Astrocyte (in vitro differentiated cells and primary cell): Measurements from ENCODE around the gene ZNF512. TPM values are rescaled to one million over a fixed set of nuclear protein-coding genes. Genes with fewer than 3 reads are reported as not detected.

Experiments used
- DNase-seq: peaks from one replicate; pipeline ENCODE4 v3.0.0-alpha.2; 2010; ENCODE audit warnings: low read depth
- FAIRE-seq: peaks from 2 replicates; lab custom pipeline; 2011; peaks lifted over from hg19 to GRCh38; lab: Jason Lieb, UNC
- H2AFZ ChIP-seq: 2 replicates; pipeline ENCODE4 v1.6.0; 2012; ENCODE audit warnings: low read depth, low read length, inconsistent platforms
- H3K27ac ChIP-seq: 2 replicates; pipeline ENCODE4 v1.5.1; 2011; ENCODE audit warnings: low read depth, low read length, inconsistent platforms
- H3K27me3 ChIP-seq: 2 replicates; pipeline ENCODE4 v1.6.0; 2011; ENCODE audit warnings: low read length, inconsistent platforms; ENCODE audit not compliant: insufficient read depth
- H3K36me3 ChIP-seq: 2 replicates; pipeline ENCODE4 v1.5.1; 2011; ENCODE audit warnings: low read length, inconsistent platforms; ENCODE audit not compliant: insufficient read depth
- H3K4me1 ChIP-seq: 2 replicates; pipeline ENCODE4 v1.5.1; 2011; ENCODE audit warnings: low read length, inconsistent platforms; ENCODE audit not compliant: insufficient read depth
- H3K4me2 ChIP-seq: 2 replicates; pipeline ENCODE4 v1.6.0; 2012; ENCODE audit warnings: low read length, inconsistent platforms
- H3K4me3 ChIP-seq: 2 replicates; pipeline ENCODE4 v1.5.1; 2011; ENCODE audit warnings: low read depth, mild to moderate bottlenecking, low read length, inconsistent platforms; ENCODE audit not compliant: insufficient read depth
- H3K79me2 ChIP-seq: 2 replicates; pipeline ENCODE4 v1.6.0; 2012; ENCODE audit warnings: mild to moderate bottlenecking, low read length, inconsistent platforms; ENCODE audit not compliant: insufficient read depth
- H3K9ac ChIP-seq: 2 replicates; pipeline ENCODE4 v1.6.0; 2012; ENCODE audit warnings: mild to moderate bottlenecking, low read length, inconsistent platforms
- H3K9me3 ChIP-seq: 2 replicates; pipeline ENCODE4 v1.5.1; 2012; ENCODE audit warnings: low read depth, mild to moderate bottlenecking, low read length, inconsistent platforms; ENCODE audit not compliant: insufficient read depth
- H4K20me1 ChIP-seq: 2 replicates; pipeline ENCODE4 v1.6.0; 2012; ENCODE audit warnings: low read length, inconsistent platforms; ENCODE audit not compliant: insufficient read depth
- H3K27ac Mint-ChIP-seq: one replicate; pipeline ENCODE4 v1.8.0; 2021; ENCODE audit warnings: mild to moderate bottlenecking, mixed read lengths; ENCODE audit not compliant: unreplicated experiment
- H3K27me3 Mint-ChIP-seq: one replicate; pipeline ENCODE4 v1.8.0; 2021; ENCODE audit warnings: low read depth, mixed read lengths; ENCODE audit not compliant: unreplicated experiment
- H3K36me3 Mint-ChIP-seq: one replicate; pipeline ENCODE4 v1.8.0; 2021; ENCODE audit warnings: low read depth, mixed read lengths; ENCODE audit not compliant: unreplicated experiment
- H3K4me1 Mint-ChIP-seq: one replicate; pipeline ENCODE4 v1.8.0; 2021; ENCODE audit warnings: low read depth, mixed read lengths; ENCODE audit not compliant: unreplicated experiment
- H3K4me3 Mint-ChIP-seq: one replicate; pipeline ENCODE4 v1.8.0; 2021; ENCODE audit warnings: mild to moderate bottlenecking, moderate library complexity, mixed read lengths; ENCODE audit not compliant: unreplicated experiment
- H3K9me3 Mint-ChIP-seq: one replicate; pipeline ENCODE4 v1.8.0; 2021; ENCODE audit warnings: mild to moderate bottlenecking, mixed read lengths; ENCODE audit not compliant: unreplicated experiment
- CTCF ChIP-seq: IDR thresholded peaks from 2 replicates; pipeline ENCODE4 v1.5.1; 2011; ENCODE audit warnings: low read depth, mild to moderate bottlenecking, inconsistent platforms, low read length, moderate library complexity; ENCODE audit not compliant: insufficient read depth
- EZH2 ChIP-seq: IDR thresholded peaks from 2 replicates; pipeline ENCODE4 v1.6.1; 2012; ENCODE audit warnings: mild to moderate bottlenecking, low read length, inconsistent platforms; ENCODE audit not compliant: insufficient read depth
- total RNA-seq: library from RNA; stranded (reverse); gene quantifications from 2 replicates; pipeline ENCODE4 v1.2.1, GENCODE V29; 2021

Gene ZNF512
- total RNA-seq, 1 donor from 2014 or later: 32.5 TPM

GRCh38 chr2:27621524-27621923 is 38.7 kb downstream of the ZNF512 start:
- H3K4me1 Mint-ChIP-seq: peaks cover 13% of the 10 kb centered on the region
- H3K27ac Mint-ChIP-seq: no peak overlapping the region

GRCh38 chr2:27622921-27623384 is 40.1 kb downstream of the ZNF512 start:
- peak overlapping the region; percentile 55 for H3K4me2 ChIP-seq

More at GRCh38 chr2:27621524-27621923, 38.7 kb downstream of the ZNF512 start:
- no peaks in the 10 kb centered on the region for H3K27me3 Mint-ChIP-seq
- TF ChIP-seq CTCF (no peak), EZH2 (no peak)
- Histone ChIP-seq H3K27me3 (no peaks in the 10 kb centered on the region), H3K9me3 (no peaks in the 10 kb centered on the region), H3K4me2 (no peak overlapping the region), H3K27ac (no peak overlapping the region), H3K4me1 (peaks cover 21% of the 10 kb centered on the region), H3K79me2 (no peaks in the 10 kb centered on the region), H3K36me3 (peaks cover 50% of the 10 kb centered on the region), H3K9ac (no peak overlapping the region), H3K4me3 (no peak overlapping the region), H2AFZ (no peak overlapping the region), H4K20me1 (no peaks in the 10 kb centered on the region)
- H3K36me3 Mint-ChIP-seq: peaks cover 19% of the 10 kb centered on the region
- no peak for DNase-seq
- H3K4me3 Mint-ChIP-seq: no peak overlapping the region
- FAIRE-seq: no peak
- H3K9me3 Mint-ChIP-seq: no peaks in the 10 kb centered on the region

More at GRCh38 chr2:27622921-27623384, 40.1 kb downstream of the ZNF512 start:
- H3K4me1 Mint-ChIP-seq: peaks cover 26% of the 10 kb centered on the region
- Histone ChIP-seq H3K9ac (peak overlapping the region; percentile 51), H3K36me3 (peaks cover 38% of the 10 kb centered on the region), H2AFZ (no peak overlapping the region), H3K79me2 (no peaks in the 10 kb centered on the region), H3K9me3 (no peaks in the 10 kb centered on the region), H3K27ac (peak overlapping the region; percentile 80), H3K27me3 (no peaks in the 10 kb centered on the region), H4K20me1 (no peaks in the 10 kb centered on the region), H3K4me1 (peaks cover 35% of the 10 kb centered on the region), H3K4me3 (no peak overlapping the region)
- DNase-seq: peak; percentile 98
- peak overlapping the region; percentile 55 for H3K27ac Mint-ChIP-seq
- no peak for TF ChIP-seq CTCF
- no peak for TF ChIP-seq EZH2
- H3K9me3 Mint-ChIP-seq: no peaks in the 10 kb centered on the region
- FAIRE-seq: peak; percentile 64
- peak overlapping the region; percentile 2 for H3K4me3 Mint-ChIP-seq
- H3K36me3 Mint-ChIP-seq: peaks cover 16% of the 10 kb centered on the region
- no peaks in the 10 kb centered on the region for H3K27me3 Mint-ChIP-seq
